Measurements from ENCODE around the gene MROH9.
"Not testable (repeated sequence)": the region's sequence is repeated elsewhere in the genome, so short reads cannot be mapped to it uniquely, and the experiment has no call there.

Gene MROH9, protein sequence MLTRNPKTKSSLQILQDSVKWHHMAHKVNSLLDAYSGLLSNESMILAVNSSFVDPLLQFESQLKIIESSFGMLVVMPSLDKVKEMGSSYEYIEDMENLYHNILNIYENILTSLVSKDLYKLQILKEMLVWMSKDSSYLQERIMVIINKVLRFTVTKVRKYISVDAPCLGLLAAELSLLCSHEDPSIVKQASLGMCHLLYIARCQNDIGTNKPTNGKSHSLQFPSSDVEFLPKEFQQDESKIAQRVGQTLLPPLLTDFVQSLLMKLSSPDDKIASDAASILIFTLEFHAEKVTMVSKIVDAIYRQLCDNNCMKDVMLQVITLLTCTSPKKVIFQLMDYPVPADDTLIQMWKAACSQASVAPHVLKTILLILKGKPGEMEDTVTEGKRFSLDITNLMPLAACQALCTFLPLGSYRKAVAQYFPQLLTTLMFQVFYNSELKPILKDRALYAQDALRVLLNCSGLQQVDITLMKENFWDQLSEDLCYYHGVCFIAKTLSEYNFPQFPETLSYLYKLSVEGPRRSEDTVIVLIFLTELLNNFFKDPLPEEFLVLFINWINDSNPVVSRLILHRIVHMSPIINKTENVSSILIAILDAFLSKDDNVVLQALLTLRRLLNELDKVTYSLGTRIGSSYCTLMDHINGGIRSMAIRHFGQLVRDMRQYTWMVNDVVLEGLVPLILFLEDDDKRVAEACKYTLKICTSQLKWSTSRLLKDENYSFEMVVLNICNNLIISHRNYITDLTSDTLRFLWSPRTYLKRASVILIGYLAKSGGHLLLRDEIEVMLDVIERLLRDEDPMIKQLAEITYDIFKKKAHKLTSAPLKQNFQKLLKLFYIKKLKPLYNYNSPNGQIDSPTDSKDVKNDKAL

DNA sequence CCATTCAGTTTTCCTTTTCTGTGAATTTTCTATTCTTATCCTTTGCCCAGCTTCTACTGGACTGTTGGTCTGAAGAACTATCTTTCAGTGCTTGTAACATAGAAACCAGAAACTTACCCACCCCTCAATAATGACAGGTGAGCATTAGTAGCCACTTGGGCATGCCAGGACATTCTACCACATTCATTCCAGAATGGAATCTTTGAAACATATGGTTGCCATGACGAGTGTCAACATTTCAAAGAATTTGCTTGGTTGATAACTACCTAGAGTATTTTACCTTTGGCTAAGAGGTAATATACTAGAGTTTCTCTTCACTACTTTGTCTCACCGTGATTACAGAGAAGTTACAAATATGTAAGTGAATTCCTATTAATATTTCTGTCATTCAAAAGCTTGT is at the start of gene MROH9:
Gene MROH9, plus strand, starts transcription at position 304 of the 400 bp plus-strand sequence. CDS start 10,023 bp downstream, outside the sequence.
- in situ Hi-C loops (cut with MboI; ENCODE audit: low sequenced_read_pairs): no loop called here

DNA sequence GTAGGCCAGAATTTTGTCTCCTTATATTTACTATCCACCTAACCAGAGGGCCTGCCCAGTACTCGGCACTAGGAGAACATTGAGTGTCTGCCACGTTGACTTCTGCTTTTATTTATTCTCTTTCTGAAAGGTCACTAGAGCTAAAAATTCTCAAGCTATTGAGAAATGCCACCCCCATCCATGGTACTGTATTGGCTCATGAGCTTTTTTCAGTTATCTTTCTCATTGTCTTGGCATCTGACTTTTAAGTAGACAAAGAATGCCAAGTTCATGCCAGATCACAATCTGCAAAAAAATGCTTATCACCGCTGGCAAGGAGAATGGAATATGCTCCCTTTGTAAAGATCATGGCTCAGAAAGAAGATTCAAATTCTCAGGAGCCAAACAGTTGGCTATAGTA is 49.8 kb upstream of the MROH9 start:
- in situ Hi-C loops (cut with MboI; ENCODE audit: low sequenced_read_pairs): no loop called here

DNA sequence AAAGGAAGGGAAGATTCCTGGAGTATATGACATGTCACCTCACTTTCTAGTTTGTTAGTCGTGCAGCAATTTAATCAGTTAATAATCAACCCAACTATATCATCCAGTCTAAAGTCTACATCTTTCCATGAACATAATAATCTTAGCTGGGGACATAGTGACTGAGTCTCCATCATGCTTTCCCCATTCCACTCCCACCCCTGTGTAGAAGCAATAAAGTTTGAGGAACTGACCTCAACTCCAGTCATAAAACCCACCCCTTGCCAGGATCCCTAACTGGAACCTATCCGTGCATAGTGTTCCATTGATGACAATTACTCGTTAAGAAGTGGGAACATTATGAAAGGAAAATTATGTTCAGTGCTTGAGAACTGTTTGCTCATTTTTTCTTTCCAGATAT is 48.9 kb upstream of the MROH9 start:
- in situ Hi-C loops (cut with MboI; ENCODE audit: low sequenced_read_pairs): no loop called here

DNA sequence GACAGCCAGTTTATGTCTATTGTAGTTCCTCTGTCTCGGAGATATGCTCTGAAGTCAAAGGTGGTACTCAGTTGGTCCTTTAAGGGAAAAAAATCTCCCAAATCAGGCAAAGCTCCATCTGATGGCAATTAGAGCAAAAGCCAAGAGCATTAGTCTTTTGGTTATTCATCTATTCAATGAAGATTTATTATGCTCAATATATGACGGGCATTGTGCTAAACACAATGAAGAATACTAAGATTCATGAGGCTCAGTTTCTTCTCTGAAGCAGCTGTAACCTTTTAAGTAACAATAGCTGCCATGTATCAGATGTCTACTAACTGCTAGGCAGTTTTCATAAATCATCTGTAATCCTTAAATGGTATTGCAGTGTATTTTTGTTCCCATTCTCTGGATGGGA is 47.6 kb upstream of the MROH9 start:
- in situ Hi-C loops (cut with MboI; ENCODE audit: low sequenced_read_pairs): no loop called here

DNA sequence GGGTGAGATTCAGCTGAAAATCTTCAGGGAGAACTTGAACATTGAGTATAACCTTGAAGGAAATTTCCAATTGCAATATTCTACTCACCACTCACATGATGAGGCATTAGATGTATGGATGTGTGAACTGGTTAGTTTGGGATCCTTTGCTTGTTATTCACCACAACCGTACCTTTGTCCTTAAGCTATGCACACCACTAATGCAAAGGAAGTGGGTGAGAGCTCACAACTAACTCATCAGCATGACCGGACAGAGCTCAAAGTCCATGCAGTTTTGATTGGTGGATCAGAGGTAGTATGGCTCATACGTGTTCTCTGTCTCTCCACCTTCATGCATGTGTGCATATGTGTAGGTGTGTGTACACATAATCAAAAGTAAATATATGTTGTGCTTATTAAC is 43.5 kb upstream of the MROH9 start:
- in situ Hi-C loops (cut with MboI; ENCODE audit: low sequenced_read_pairs): no loop called here

DNA sequence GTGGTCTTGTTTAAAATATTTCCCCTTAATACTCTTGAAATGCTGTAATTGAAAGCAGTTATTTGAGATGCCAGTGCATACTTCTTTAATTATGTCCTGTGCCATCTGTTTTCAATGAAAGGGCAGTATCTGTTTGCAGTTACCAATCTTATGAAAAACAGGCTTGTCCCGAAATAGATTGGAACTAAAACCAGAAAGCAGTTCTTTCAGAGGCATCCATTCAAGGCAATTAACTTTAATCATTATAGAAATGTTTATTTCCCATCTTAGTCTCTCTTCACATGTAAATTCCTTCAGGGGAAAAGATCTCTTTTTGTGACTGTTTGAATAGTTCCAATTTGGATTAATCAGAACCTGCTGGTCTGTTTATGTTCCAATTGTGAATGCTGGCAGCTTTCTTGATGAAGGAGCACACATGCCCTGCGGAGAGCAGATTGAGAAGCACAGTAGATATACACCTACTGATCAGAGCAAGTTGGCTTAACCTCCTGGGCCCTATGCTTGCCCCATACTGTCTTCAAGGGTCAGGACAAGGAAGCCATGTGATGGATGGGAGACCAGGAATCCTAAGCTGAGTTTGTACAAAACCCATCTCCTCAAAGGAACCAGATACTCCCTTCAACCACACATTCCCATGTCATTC is 41.6 kb upstream of the MROH9 start:
- in situ Hi-C loops (cut with MboI; ENCODE audit: low sequenced_read_pairs): no loop called here

DNA sequence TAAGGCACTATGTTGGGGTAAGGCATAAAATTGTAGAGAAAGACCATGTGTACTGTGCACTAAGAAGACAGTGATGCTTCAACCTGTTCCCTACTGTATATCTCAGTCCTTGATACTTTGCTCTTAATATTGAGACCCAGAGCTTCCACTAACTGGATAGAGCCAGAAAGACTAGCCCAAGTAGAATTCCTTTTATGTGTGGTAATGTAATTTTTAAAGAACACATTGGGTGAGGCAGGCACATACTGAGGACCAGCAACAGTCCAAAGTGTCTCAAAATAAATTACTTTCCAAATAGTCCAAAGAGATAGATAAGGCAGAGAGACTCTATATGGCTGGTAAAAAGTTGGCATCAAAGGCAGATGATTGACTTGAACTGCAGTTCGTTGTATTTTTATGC is 31.4 kb upstream of the MROH9 start:
- in situ Hi-C loops (cut with MboI; ENCODE audit: low sequenced_read_pairs): no loop called here

DNA sequence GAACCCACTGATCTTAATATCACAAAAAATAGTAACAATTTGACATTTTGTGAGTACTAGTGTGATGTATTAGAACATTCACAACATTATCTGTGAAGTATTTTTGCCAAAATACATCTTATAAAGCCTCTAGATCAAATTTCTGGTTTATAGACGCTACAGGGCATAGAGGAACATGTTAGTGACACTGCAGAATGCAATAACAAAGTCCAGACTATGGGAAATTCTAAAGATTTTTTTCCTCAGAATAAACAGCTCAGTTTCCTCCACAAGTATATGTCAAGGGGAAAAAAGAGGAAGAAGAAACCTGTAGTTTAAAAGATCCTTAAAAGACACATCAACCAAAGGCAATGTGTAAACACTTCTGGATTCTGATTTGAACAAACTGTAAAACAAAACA is 26.4 kb upstream of the MROH9 start:
- in situ Hi-C loops (cut with MboI; ENCODE audit: low sequenced_read_pairs): no loop called here

DNA sequence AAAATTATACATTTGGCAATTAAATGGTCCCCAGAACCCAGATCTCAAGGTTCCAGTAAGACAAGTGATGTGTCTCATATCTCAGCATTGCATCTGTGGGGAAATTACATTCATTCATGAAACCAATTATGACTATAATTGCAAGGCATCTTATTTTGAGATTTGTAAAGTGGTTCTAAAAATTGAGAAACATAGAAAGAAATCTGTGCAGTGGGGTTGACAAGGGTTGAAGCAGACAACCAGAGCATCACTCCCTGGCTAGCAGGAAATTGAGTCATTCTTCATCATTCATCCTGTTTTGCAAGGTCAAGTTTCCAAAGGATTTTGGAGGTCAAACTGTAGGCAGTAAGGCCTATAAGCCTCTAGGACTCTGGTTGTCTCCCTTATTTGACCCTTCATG is 25.1 kb upstream of the MROH9 start:
- in situ Hi-C loops (cut with MboI; ENCODE audit: low sequenced_read_pairs): no loop called here

DNA sequence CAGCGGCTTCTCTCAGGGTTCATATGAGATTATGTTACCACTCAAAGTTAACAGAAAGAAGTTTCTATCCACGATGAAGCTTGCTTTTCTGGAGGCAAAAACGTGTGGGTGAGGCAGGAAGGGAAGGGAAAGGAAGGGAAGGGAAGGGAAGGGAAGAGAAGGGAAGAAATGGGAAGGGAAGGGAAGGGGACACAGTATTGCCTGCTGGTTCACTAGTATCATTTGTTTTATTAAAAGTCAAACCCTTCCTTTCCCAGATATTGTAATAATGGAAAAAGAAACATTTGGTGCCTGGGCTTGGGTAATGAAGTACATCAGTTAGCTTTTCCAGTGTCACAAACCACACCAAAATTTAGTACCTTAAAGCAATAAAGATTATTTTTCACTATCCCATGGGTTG is 18.0 kb upstream of the MROH9 start:
- in situ Hi-C loops (cut with MboI; ENCODE audit: low sequenced_read_pairs): no loop called here

DNA sequence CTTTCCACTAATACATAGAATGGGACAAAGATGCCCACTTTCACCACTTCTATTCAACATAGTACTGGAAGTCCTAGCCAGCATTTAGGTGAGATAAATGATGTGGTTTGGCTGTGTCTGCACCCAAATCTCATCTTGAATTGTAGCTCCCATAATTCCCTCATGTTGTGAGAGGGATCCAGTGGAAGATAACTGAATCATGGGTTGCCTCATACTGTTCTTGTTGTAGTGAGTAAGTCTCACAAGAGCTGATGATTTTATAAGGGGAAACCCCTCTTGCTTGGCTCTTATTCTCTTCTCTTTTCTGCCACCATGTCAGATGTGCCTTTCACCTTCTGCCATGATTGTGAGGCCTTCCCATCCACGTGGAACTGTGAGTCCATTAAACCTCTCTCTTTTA is 10.7 kb upstream of the MROH9 start:
- in situ Hi-C loops (cut with MboI; ENCODE audit: low sequenced_read_pairs): not testable (repeated sequence)

DNA sequence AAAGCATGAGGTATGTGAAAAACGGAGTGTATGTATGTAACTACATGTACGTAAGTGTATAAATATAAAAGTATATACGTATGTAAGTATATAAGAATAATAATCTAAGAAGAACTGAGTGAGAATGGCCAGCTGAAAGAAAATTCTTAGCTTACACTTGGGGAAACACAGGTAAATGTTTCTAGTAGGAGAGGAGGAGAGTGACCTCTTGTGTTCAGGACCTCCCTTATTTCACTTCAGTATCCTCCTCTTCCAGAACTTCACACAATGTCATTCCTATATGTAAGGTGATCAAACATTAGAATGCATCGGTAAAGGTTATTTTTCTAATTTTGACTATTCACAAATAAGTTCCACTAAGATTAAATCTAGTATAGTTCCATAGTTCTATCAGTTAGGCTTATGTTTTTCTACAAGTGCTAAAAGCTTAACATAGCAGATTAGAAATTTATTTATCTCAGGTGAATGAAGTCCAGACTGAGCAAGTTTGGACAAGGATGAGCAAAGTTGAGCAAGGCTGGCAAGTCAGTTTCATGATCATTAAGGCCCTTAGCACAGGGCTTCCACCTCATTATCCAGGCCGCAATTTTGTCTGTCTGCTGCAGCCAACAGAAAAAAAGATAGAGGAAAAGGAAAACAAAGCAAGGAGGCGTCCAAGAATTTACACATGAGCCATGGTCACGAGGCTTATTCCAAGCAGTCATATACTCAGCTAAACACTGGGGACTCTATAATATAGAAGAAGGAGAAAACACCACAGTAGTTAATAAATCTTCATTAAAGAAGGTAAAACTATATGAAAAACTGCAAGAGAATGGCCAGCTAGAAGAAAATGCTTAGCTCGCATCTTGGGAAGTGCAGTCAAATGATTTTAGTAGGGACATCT is 7.1 kb upstream of the MROH9 start:
- in situ Hi-C loops (cut with MboI; ENCODE audit: low sequenced_read_pairs): no loop called here

DNA sequence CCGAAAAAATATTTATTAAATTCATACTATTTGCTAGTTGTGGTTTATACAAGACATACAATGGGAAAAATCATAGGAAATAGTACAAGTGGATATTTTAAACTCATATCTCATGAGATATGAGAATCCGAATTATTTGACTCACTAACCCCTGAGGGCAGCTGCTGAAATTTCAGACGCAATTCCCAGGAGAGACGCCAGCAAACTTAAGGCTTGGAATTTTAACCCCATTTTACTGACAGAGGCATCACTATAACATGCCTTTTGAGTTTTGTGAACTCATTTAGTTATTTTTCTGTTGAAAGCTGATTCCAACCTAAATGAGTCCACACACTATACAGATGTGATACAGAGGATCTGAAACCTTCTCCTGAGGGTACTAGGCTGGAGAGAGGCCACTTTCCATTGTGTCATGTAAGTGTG is 5.9 kb upstream of the MROH9 start:
- in situ Hi-C loops (cut with MboI; ENCODE audit: low sequenced_read_pairs): no loop called here

DNA sequence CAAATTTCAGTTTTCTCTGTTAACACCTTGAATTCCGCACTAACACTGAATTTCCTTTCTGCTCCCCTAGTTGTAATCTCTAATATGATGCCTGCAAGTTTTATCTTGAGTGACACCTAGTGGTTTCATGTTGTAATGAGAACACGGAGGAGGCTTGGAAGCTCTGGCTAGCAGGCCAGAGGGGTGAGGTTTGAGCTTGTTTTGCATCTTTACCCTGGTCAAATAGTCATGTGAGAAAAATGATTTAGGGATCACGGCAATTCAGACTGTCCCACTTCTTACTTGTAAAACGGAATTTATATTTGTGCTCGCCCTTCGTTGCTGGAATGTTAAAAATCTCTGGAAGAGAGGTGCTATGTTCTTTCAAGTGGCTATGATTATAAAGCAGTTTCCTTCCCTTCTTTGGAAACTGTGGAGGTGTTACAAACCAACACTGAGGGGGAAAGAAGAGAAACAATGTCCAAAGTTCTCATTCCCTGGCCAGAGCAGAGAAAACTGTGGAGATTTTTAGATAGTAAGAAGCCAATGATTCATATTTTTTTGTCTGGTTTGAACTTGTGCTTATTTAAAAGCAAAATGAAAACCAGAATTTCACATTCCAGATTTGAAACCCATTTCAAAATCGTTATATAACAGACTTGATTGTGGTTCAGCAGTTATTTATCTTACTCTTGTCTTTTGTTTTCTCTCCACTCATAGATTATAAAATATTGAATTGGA is 5.3 kb upstream of the MROH9 start:
- in situ Hi-C loops (cut with MboI; ENCODE audit: low sequenced_read_pairs): no loop called here

DNA sequence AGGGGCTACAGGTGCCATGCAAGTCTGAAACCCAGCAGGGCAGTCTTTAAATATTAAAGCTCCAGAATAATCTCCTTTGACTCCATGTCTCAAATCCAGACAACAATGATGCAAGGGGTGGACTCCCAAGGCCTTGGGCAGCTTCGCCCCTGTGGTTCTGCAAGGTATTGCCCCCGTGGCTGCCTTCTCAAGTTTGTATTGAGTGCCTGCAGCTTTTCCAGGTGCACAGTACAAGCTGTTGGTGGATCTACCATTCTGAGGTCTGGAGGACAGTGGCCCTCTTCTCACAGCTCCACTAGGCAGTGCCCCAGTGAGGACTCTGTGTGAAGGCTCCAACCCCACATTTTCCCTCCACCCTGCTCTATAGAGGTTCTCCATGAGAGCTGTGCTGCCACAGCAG is 3.7 kb upstream of the MROH9 start:
- in situ Hi-C loops (cut with MboI; ENCODE audit: low sequenced_read_pairs): no loop called here

DNA sequence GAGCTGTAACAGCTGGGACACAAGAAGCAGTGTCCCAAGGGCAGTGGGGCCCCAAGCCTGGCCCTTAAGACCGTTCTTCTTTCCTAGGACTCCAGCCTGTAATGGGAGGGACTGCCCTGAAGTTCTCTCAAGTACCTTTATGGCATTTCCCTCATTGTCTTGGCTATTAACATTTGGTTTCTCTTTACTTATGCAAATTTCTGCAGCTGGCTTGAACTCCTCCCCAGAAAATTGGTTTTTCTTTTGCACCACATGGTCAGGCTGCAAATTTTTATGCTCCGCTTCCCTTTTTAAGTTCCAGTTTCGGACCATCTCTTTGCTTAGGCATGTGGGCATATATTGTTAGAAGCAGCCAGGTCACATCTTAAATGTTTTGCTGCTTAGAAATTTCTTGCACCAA is 3.1 kb upstream of the MROH9 start:
- in situ Hi-C loops (cut with MboI; ENCODE audit: low sequenced_read_pairs): no loop called here

DNA sequence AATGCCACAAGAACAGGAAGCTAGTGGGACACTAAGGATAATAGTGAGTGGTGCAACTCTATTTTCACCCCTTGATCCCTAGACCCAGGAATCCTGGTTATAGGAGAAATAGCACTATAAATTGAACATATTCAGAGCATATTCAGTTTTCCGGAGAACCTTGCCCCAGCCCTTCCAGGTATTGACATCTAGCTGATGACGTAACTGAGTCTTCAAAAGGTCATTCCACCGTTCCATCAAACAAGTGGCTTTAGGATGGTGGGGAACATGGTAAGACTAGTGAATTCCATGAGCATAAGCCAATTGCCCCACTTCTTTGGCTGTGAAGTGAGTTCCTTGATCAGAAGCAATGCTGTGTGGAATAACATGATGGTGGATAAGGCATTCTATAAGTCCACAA is 2.9 kb downstream of the MROH9 start:
- in situ Hi-C loops (cut with MboI; ENCODE audit: low sequenced_read_pairs): no loop called here

DNA sequence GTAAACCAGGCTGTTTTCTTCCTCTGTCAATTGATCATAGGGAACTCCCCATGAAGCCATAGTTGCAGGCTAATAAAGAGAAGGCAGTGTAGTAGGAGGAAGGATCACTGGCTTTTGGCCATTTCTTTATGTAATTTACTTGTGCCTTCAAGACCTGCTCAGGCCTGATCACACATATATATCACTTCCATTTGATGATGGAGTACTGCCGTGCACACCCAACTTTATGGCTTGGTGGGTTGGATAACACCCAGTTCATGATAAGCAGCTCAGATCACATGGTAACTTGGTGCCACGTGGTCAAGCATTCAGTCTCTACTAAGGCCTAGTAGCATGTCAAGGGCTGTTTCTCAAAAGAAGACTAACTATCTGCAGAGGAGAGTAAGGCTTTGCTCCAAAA is 4.1 kb downstream of the MROH9 start:
- in situ Hi-C loops (cut with MboI; ENCODE audit: low sequenced_read_pairs): no loop called here

DNA sequence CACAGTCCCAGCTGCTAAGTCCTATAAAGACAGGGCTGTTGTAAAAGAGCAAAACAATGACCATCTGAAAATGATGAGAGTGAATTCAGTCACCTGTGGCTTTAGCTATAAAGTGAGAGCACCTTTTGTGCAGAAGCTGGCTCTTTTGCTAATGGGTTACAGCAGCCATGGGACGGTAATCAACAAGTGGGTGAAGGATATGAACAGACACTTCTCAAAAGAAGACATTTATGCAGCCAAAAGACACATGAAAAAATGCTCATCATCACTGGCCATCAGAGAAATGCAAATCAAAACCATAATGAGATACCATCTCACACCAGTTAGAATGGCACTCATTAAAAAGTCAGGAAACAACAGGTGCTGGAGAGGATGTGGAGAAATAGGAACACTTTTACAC is 16.4 kb downstream of the MROH9 start:
- in situ Hi-C loops (cut with MboI; ENCODE audit: low sequenced_read_pairs): not testable (repeated sequence)

DNA sequence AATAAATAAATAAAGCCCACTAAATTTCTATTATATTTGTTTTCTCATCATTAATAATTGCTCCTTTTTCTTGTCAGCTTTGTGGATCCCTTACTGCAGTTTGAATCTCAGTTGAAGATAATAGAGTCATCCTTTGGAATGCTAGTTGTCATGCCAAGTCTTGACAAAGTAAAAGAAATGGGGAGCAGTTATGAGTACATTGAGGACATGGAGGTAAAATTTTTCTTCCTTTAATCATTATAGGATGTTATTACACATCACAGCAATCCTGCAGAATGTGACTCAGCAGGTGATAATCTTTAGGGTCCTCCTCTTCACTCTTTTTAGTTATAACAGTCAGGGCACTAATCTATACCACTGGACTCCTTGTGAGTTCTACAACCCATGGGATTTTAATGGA is 24.1 kb downstream of the MROH9 start:
- in situ Hi-C loops (cut with MboI; ENCODE audit: low sequenced_read_pairs): no loop called here

All from HL-60/S4 (cell line).